GM12872 (cell line): Measurements from ENCODE around the gene MOBP.

Experiments
- CTCF ChIP-seq: IDR thresholded peaks from 3 replicates; pipeline ENCODE4 v1.5.1; 2011; ENCODE audit warnings: low read depth, mild to moderate bottlenecking, low read length, moderate library complexity; ENCODE audit not compliant: insufficient read depth

Gene MOBP

GRCh38 chr3:39542588-39542988 is 75.1 kb downstream of the MOBP start:
- no peak for TF ChIP-seq CTCF

GRCh38 chr3:39548282-39548681 is 80.8 kb downstream of the MOBP start:
- TF ChIP-seq CTCF: no peak

GRCh38 chr3:39550354-39551051 is 83.0 kb downstream of the MOBP start:
- no peak for TF ChIP-seq CTCF
